ELF-1 (cell line): ENCODE results near the gene EFHC2.

Experiments
- DNase-seq: peaks from one replicate; pipeline ENCODE4 v3.0.0-alpha.2; 2016; ENCODE audit warnings: low read depth, low spot score

EFHC2 gene

GRCh38 chrX:44234116-44234515, 109.4 kb downstream of the EFHC2 start:
- DNase-seq = no peak

- DNase-seq = no peak
These were observed 111.4 kb downstream of the EFHC2 start for GRCh38 chrX:44232081-44232480.

GRCh38 chrX:44228621-44229020, 114.9 kb downstream of the EFHC2 start:
- DNase-seq = no peak

GRCh38 chrX:44227991-44228390, 115.5 kb downstream of the EFHC2 start:
- DNase-seq = peak; percentile 32

- DNase-seq = no peak
These were observed 117.8 kb downstream of the EFHC2 start for GRCh38 chrX:44225667-44226066.

- DNase-seq = no peak
These were observed 118.7 kb downstream of the EFHC2 start for GRCh38 chrX:44224760-44225159.

- no peak for DNase-seq
These were observed 120.3 kb downstream of the EFHC2 start for GRCh38 chrX:44223150-44223549.

GRCh38 chrX:44218465-44218864, 125.0 kb downstream of the EFHC2 start:
- no peak for DNase-seq

GRCh38 chrX:44216171-44216570, 127.3 kb downstream of the EFHC2 start:
- DNase-seq = no peak

- DNase-seq = peak; percentile 30
These were observed 139.7 kb downstream of the EFHC2 start for GRCh38 chrX:44203791-44204190.

GRCh38 chrX:44202596-44202995, 140.9 kb downstream of the EFHC2 start:
- no peak for DNase-seq

- DNase-seq = no peak
These were observed 154.4 kb downstream of the EFHC2 start for GRCh38 chrX:44189116-44189515.

- peak; percentile 37 for DNase-seq
These were observed 155.6 kb downstream of the EFHC2 start for GRCh38 chrX:44187915-44188314.

- DNase-seq = no peak
These were observed 160.1 kb downstream of the EFHC2 start for GRCh38 chrX:44183329-44183728.

GRCh38 chrX:44178274-44179053, 165.0 kb downstream of the EFHC2 start:
- DNase-seq = no peak

- no peak for DNase-seq
These were observed 168.0 kb downstream of the EFHC2 start for GRCh38 chrX:44175455-44175854.

GRCh38 chrX:44174061-44174460, 169.4 kb downstream of the EFHC2 start:
- no peak for DNase-seq

GRCh38 chrX:44173219-44173618, 170.3 kb downstream of the EFHC2 start:
- DNase-seq = no peak

GRCh38 chrX:44167116-44167515, 176.4 kb downstream of the EFHC2 start:
- DNase-seq = no peak

- DNase-seq = no peak
These were observed 180.5 kb downstream of the EFHC2 start for GRCh38 chrX:44162964-44163475.

GRCh38 chrX:44157858-44158257, 185.6 kb downstream of the EFHC2 start:
- DNase-seq = no peak

GRCh38 chrX:44157283-44157682, 186.2 kb downstream of the EFHC2 start:
- DNase-seq = no peak

- peak; percentile 11 for DNase-seq
These were observed 186.7 kb downstream of the EFHC2 start for GRCh38 chrX:44156726-44157125.

GRCh38 chrX:44155126-44155525, 188.3 kb downstream of the EFHC2 start:
- no peak for DNase-seq
